ENCODE data around the gene PAXIP1. TPM values are rescaled to one million over a fixed set of nuclear protein-coding genes. Genes with fewer than 3 reads are reported as not detected.

PAXIP1 gene
- total RNA-seq, 1 donor from 2014 or later, result 16.8 TPM

GRCh38 chr7:154916856-154917807 lies 85.8 kb downstream of the PAXIP1 start:
- Mint-ChIP-seq H3K36me3 (ENCODE audit: low read depth, unreplicated experiment) (no peaks in the 10 kb centered on the region), H3K27ac (ENCODE audit: unreplicated experiment) (no peak overlapping the region), H3K27me3 (ENCODE audit: unreplicated experiment) (peaks cover 2% of the 10 kb centered on the region), H3K4me1 (ENCODE audit: unreplicated experiment) (no peaks in the 10 kb centered on the region), H3K9me3 (ENCODE audit: unreplicated experiment) (no peaks in the 10 kb centered on the region), H3K4me3 (ENCODE audit: unreplicated experiment) (no peak overlapping the region)
- no peak for TF ChIP-seq CTCF (IDR thresholded peaks at IDR 0.05; ENCODE audit: unreplicated experiment)
- DNase-seq (ENCODE audit: low spot score), result no peak

DNA sequence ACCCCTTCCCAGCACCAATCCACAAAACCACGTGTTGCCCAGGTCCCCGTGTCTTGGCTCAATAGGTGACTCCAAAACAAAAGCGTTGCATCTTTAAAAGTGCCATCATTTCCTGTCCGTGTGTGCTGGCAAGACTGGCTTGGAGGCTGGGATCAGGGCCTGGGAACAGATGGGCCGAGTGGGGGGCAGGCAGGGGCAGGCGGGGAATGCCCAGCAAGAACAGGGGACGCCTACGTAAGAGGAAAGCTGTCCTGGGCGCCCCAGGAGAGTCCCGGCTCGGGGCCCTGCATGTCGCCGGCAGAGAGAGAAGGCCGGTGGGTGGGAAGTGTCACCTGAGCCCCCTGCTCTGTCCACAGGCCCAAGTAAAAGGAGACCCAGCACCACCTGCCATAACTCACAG lies 86.5 kb downstream of the PAXIP1 start:
- Mint-ChIP-seq H3K4me1 (ENCODE audit: unreplicated experiment) (no peaks in the 10 kb centered on the region), H3K4me3 (ENCODE audit: unreplicated experiment) (no peak overlapping the region), H3K27ac (ENCODE audit: unreplicated experiment) (no peak overlapping the region), H3K36me3 (ENCODE audit: low read depth, unreplicated experiment) (peaks cover 1% of the 10 kb centered on the region), H3K9me3 (ENCODE audit: unreplicated experiment) (no peaks in the 10 kb centered on the region), H3K27me3 (ENCODE audit: unreplicated experiment) (peaks cover 2% of the 10 kb centered on the region)
- DNase-seq (ENCODE audit: low spot score), result no peak
- TF ChIP-seq CTCF (IDR thresholded peaks at IDR 0.05; ENCODE audit: unreplicated experiment), result no peak

DNA sequence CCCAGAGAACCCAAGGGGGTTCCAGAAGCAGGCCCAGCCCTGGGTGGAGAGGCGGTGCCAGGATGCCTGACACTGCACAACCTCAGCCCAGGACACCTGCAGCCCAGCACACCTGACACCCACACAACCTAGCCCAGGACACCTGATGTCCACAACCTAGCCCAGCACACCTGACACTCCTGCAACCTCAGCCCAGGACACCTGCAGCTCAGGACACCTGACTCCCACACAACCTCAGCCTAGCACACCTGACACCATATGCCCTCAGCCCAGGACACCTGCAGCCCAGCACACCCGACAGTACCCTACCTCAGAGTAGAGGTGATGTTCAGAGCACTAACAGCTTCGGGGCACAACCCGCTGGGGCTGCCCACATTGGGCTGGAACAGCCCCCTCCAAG lies 87.3 kb downstream of the PAXIP1 start:
- H3K4me3 Mint-ChIP-seq (ENCODE audit: unreplicated experiment), result no peak overlapping the region

DNA sequence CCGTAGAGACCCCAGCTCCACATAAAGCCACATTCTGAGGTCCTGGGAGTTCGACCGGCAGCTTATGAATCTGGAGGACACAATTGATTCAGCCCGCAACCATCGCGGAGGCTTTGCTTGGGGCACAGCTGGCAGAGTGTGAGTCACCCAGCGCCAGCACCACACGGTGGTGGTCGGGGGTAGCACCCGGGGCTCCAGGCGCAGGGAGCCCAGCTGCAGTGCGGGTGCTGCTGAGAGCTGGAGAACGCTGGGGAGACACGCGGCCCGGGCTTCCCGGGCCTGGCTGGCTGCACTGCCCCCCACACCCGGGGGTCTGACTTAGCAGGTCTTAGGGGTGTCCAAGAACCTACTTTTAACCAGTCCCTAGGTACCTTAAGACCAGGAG lies 87.9 kb downstream of the PAXIP1 start:
- Mint-ChIP-seq H3K4me1 (ENCODE audit: unreplicated experiment) (no peaks in the 10 kb centered on the region), H3K27me3 (ENCODE audit: unreplicated experiment) (peaks cover 4% of the 10 kb centered on the region), H3K27ac (ENCODE audit: unreplicated experiment) (no peak overlapping the region), H3K9me3 (ENCODE audit: unreplicated experiment) (no peaks in the 10 kb centered on the region), H3K36me3 (ENCODE audit: low read depth, unreplicated experiment) (peaks cover 8% of the 10 kb centered on the region), H3K4me3 (ENCODE audit: unreplicated experiment) (no peak overlapping the region)
- DNase-seq (ENCODE audit: low spot score), result no peak
- no peak for TF ChIP-seq CTCF (IDR thresholded peaks at IDR 0.05; ENCODE audit: unreplicated experiment)

More for the DNA sequence above, 87.3 kb downstream of the PAXIP1 start:
- H3K4me1 Mint-ChIP-seq (ENCODE audit: unreplicated experiment), result no peaks in the 10 kb centered on the region
- H3K27ac Mint-ChIP-seq (ENCODE audit: unreplicated experiment), result no peak overlapping the region
- H3K27me3 Mint-ChIP-seq (ENCODE audit: unreplicated experiment), result peaks cover 4% of the 10 kb centered on the region
- no peaks in the 10 kb centered on the region for H3K9me3 Mint-ChIP-seq (ENCODE audit: unreplicated experiment)
- TF ChIP-seq CTCF (IDR thresholded peaks at IDR 0.05; ENCODE audit: unreplicated experiment), result no peak
- DNase-seq (ENCODE audit: low spot score), result no peak
- peaks cover 8% of the 10 kb centered on the region for H3K36me3 Mint-ChIP-seq (ENCODE audit: low read depth, unreplicated experiment)

- H3K27ac Mint-ChIP-seq (ENCODE audit: unreplicated experiment), result no peak overlapping the region
- no peak overlapping the region for H3K4me3 Mint-ChIP-seq (ENCODE audit: unreplicated experiment)
- no peak for TF ChIP-seq CTCF (IDR thresholded peaks at IDR 0.05; ENCODE audit: unreplicated experiment)
- H3K4me1 Mint-ChIP-seq (ENCODE audit: unreplicated experiment), result no peaks in the 10 kb centered on the region
- no peak for DNase-seq (ENCODE audit: low spot score)
- peaks cover 4% of the 10 kb centered on the region for H3K27me3 Mint-ChIP-seq (ENCODE audit: unreplicated experiment)
- H3K36me3 Mint-ChIP-seq (ENCODE audit: low read depth, unreplicated experiment), result peaks cover 8% of the 10 kb centered on the region
- no peaks in the 10 kb centered on the region for H3K9me3 Mint-ChIP-seq (ENCODE audit: unreplicated experiment)
Observed at GRCh38 chr7:154914308-154914995, 88.5 kb downstream of the PAXIP1 start.

Measured in endothelial cell (in vitro differentiated cells).